ENCODE data around the gene CTLA4.

DNA sequence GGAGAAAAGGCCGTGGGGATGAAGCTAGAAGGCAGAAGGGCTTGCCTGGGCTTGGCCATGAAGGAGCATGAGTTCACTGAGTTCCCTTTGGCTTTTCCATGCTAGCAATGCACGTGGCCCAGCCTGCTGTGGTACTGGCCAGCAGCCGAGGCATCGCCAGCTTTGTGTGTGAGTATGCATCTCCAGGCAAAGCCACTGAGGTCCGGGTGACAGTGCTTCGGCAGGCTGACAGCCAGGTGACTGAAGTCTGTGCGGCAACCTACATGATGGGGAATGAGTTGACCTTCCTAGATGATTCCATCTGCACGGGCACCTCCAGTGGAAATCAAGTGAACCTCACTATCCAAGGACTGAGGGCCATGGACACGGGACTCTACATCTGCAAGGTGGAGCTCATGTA, 2.9 kb downstream of the CTLA4 start:
- TF ChIP-seq, protein P1, sequence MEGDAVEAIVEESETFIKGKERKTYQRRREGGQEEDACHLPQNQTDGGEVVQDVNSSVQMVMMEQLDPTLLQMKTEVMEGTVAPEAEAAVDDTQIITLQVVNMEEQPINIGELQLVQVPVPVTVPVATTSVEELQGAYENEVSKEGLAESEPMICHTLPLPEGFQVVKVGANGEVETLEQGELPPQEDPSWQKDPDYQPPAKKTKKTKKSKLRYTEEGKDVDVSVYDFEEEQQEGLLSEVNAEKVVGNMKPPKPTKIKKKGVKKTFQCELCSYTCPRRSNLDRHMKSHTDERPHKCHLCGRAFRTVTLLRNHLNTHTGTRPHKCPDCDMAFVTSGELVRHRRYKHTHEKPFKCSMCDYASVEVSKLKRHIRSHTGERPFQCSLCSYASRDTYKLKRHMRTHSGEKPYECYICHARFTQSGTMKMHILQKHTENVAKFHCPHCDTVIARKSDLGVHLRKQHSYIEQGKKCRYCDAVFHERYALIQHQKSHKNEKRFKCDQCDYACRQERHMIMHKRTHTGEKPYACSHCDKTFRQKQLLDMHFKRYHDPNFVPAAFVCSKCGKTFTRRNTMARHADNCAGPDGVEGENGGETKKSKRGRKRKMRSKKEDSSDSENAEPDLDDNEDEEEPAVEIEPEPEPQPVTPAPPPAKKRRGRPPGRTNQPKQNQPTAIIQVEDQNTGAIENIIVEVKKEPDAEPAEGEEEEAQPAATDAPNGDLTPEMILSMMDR (IDR thresholded peaks at IDR 0.05) = no peak
- no peak for TF ChIP-seq POLR2A (IDR thresholded peaks at IDR 0.05)
